ENCODE measurements around the gene BHLHE23.

Gene BHLHE23

DNA sequence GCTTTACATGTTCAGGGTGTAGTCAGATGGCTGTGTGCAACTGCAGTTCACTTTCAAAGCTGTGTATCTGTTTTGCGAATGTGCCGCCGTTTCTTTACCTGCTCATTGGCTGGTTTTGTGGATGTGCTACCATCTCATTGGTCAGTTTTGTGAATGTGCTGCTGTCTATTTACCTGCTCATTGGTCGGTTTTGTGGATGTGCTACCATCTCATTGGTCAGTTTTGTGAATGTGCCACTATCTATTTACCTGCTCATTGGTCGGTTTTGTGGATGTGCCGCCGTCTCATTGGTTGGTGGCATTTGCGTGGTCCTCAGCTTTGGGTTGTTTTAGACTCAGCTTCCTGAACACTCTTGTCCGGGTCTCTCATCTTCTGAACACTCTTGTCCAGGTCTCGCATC lies 40.5 kb upstream of the BHLHE23 start:
- no peaks in the 10 kb centered on the region for H3K36me3 ChIP-seq (ENCODE audit: control insufficient read depth in 4 of 4, insufficient read depth in 4 of 4, low read length in 3 of 4)
- no peak overlapping the region for H3K27ac ChIP-seq (ENCODE audit: insufficient read depth in 1 of 2, low read depth in 1 of 2, low read length in 2 of 2, poor library complexity in 1 of 2, severe bottlenecking in 2 of 2)
- no peak overlapping the region for H3K4me3 ChIP-seq (ENCODE audit: control insufficient read depth in 1 of 7, extremely low read depth in 1 of 7, insufficient read depth in 4 of 7, low read depth in 2 of 7, low read length in 6 of 7)
- CTCF ChIA-PET: interaction anchor here (0.6 kb wide), 1 partner anchor 8 kb away, joined by 3 read pairs; no protein-coding TSS in a partner anchor
- H3K9me3 ChIP-seq (ENCODE audit: control extremely low read depth in 1 of 5, control insufficient read depth in 4 of 5, insufficient read depth in 2 of 5, low read depth in 1 of 5, low read length in 4 of 5): peaks cover 0 to 13% (median 2%) of the 10 kb centered on the region in 5 experiments
- no peaks in the 10 kb centered on the region for H3K4me1 ChIP-seq (ENCODE audit: control extremely low read depth in 1 of 4, control insufficient read depth in 4 of 4, insufficient read depth in 4 of 4, low read length in 3 of 4)
- POLR2A ChIA-PET: no interaction called here
- H3K27me3 ChIP-seq (replicated peaks in 2 of 5; ENCODE audit: control insufficient read depth in 4 of 5, insufficient read depth in 5 of 5, low read length in 4 of 5): peaks cover 0 to 42% (median 8%) of the 10 kb centered on the region in 5 experiments
- peak in 1 of 3 donors; percentile 12 for DNase-seq
- over 99% methylated on average over 10 of the region's 10 CpGs for WGBS (ENCODE audit: insufficient coverage)

DNA sequence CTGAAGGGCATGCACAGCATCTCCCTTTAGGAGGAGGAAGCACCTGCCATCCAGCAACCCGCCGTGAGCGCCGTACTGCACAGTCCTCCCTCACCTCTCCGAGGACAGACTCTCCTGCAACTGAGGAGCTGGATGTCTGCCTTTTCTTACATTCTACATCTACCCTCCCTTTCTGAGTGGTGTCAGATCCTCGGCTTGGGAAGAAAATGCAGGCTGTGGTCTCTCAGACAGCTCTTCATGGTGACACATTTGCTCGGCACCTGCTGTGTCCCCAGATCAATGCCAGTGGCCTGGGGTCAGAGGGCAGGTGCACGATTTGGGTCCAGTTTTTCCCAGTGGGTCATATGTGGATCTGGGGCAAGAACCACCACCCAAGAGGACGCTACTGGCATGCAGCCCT lies 40.1 kb upstream of the BHLHE23 start:
- H3K27ac ChIP-seq (ENCODE audit: insufficient read depth in 1 of 2, low read depth in 1 of 2, low read length in 2 of 2, poor library complexity in 1 of 2, severe bottlenecking in 2 of 2): no peak overlapping the region
- no peaks in the 10 kb centered on the region for H3K36me3 ChIP-seq (ENCODE audit: control insufficient read depth in 4 of 4, insufficient read depth in 4 of 4, low read length in 3 of 4)
- H3K27me3 ChIP-seq (replicated peaks in 2 of 5; ENCODE audit: control insufficient read depth in 4 of 5, insufficient read depth in 5 of 5, low read length in 4 of 5): peaks cover 0 to 42% (median 4%) of the 10 kb centered on the region in 5 experiments
- no peak overlapping the region for H3K4me3 ChIP-seq (ENCODE audit: control insufficient read depth in 1 of 7, extremely low read depth in 1 of 7, insufficient read depth in 4 of 7, low read depth in 2 of 7, low read length in 6 of 7)
- CTCF ChIA-PET: interaction anchor here (0.6 kb wide), 1 partner anchor 9 kb away, joined by 3 read pairs; no protein-coding TSS in a partner anchor
- WGBS (ENCODE audit: insufficient coverage): 89% methylated on average over 8 of the region's 9 CpGs
- no peak for DNase-seq
- POLR2A ChIA-PET: no interaction called here
- H3K9me3 ChIP-seq (ENCODE audit: control extremely low read depth in 1 of 5, control insufficient read depth in 4 of 5, insufficient read depth in 2 of 5, low read depth in 1 of 5, low read length in 4 of 5): peaks cover 0 to 13% (median 2%) of the 10 kb centered on the region in 5 experiments
- H3K4me1 ChIP-seq (ENCODE audit: control extremely low read depth in 1 of 4, control insufficient read depth in 4 of 4, insufficient read depth in 4 of 4, low read length in 3 of 4): no peaks in the 10 kb centered on the region

DNA sequence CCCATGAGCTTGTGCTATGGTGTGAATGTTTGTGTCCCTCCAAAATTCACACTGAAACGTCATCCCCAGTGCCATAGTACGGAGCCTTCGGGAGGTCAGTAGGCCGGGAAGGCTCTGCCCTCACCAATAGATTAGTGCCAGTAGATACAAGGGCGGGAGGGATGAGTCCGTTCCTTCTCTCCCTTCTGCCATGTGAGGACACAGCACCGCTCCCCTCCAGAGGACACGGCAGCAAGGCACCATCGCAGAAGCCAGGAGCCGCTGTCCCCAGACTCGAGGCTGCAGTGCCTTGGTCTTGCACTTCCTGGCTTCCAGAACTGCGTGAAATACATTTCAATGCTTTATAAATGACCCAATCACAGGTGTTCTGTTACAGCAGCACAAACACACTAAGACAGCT lies 39.2 kb upstream of the BHLHE23 start:
- Histone ChIP-seq H3K27me3 (replicated peaks in 2 of 5; ENCODE audit: control insufficient read depth in 4 of 5, insufficient read depth in 5 of 5, low read length in 4 of 5) (peaks cover under 1 to 48% (median 10%) of the 10 kb centered on the region in 5 experiments), H3K36me3 (ENCODE audit: control insufficient read depth in 4 of 4, insufficient read depth in 4 of 4, low read length in 3 of 4) (no peaks in the 10 kb centered on the region), H3K4me3 (ENCODE audit: control insufficient read depth in 1 of 7, extremely low read depth in 1 of 7, insufficient read depth in 4 of 7, low read depth in 2 of 7, low read length in 6 of 7) (no peak overlapping the region), H3K27ac (ENCODE audit: insufficient read depth in 1 of 2, low read depth in 1 of 2, low read length in 2 of 2, poor library complexity in 1 of 2, severe bottlenecking in 2 of 2) (no peak overlapping the region), H3K4me1 (ENCODE audit: control extremely low read depth in 1 of 4, control insufficient read depth in 4 of 4, insufficient read depth in 4 of 4, low read length in 3 of 4) (no peaks in the 10 kb centered on the region), H3K9me3 (ENCODE audit: control extremely low read depth in 1 of 5, control insufficient read depth in 4 of 5, insufficient read depth in 2 of 5, low read depth in 1 of 5, low read length in 4 of 5) (peaks cover 0 to 13% (median 2%) of the 10 kb centered on the region in 5 experiments)
- WGBS (ENCODE audit: insufficient coverage): 90% methylated on average over 12 of the region's 12 CpGs
- CTCF ChIA-PET: no interaction called here
- POLR2A ChIA-PET: no interaction called here
- no peak for DNase-seq

DNA sequence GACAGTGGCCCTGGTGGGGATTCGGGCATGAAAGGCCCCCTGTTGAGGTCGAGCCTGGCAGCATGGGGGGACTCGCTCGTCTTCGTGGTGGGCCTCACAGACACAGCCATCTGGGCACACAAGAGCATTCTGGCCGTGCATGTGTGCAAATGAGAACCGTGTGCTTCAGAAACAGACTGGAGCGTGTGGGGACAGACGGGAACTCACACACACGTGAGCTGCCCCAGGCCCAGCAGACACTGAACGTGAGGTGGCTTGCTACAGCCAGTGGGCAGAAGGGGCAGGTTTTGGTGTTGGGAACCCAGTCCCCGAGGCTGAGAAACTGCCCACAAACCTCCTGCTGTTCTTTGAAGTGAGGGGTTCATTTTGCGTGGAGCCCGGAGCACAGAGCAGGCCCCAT lies 38.6 kb upstream of the BHLHE23 start:
- Histone ChIP-seq H3K27ac (ENCODE audit: insufficient read depth in 1 of 2, low read depth in 1 of 2, low read length in 2 of 2, poor library complexity in 1 of 2, severe bottlenecking in 2 of 2) (no peak overlapping the region), H3K36me3 (ENCODE audit: control insufficient read depth in 4 of 4, insufficient read depth in 4 of 4, low read length in 3 of 4) (no peaks in the 10 kb centered on the region), H3K4me1 (ENCODE audit: control extremely low read depth in 1 of 4, control insufficient read depth in 4 of 4, insufficient read depth in 4 of 4, low read length in 3 of 4) (no peaks in the 10 kb centered on the region), H3K4me3 (ENCODE audit: control insufficient read depth in 1 of 7, extremely low read depth in 1 of 7, insufficient read depth in 4 of 7, low read depth in 2 of 7, low read length in 6 of 7) (no peak overlapping the region), H3K27me3 (replicated peaks in 2 of 5; ENCODE audit: control insufficient read depth in 4 of 5, insufficient read depth in 5 of 5, low read length in 4 of 5) (peaks cover 4 to 54% (median 12%) of the 10 kb centered on the region in 5 experiments), H3K9me3 (ENCODE audit: control extremely low read depth in 1 of 5, control insufficient read depth in 4 of 5, insufficient read depth in 2 of 5, low read depth in 1 of 5, low read length in 4 of 5) (peaks cover 0 to 10% (median 3%) of the 10 kb centered on the region in 5 experiments)
- WGBS (ENCODE audit: insufficient coverage): 78% methylated on average over 14 of the region's 14 CpGs
- ChIA-PET CTCF (no interaction called here), POLR2A (no interaction called here)
- no peak for DNase-seq

DNA sequence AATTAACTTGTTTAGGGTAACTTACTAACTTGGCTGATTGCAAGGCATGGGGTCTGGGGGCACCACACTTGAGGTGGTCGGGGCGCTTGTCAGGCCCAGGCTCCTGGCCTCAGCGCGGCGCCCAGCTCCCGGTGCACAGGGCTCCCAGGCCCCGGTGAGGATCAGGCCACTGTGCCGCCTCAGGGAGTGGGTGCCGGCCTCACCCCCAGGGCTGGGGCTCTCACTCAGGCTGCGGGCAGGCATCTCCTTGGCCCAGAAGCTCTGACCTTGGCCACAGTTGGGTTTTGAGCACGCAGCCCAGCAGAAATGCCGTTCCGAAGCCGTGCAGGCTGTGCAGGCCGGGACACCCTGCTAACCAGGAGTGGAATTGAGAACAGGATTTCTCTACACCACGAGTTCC lies 37.8 kb upstream of the BHLHE23 start:
- Histone ChIP-seq H3K4me3 (ENCODE audit: control insufficient read depth in 1 of 7, extremely low read depth in 1 of 7, insufficient read depth in 4 of 7, low read depth in 2 of 7, low read length in 6 of 7) (no peak overlapping the region), H3K27ac (ENCODE audit: insufficient read depth in 1 of 2, low read depth in 1 of 2, low read length in 2 of 2, poor library complexity in 1 of 2, severe bottlenecking in 2 of 2) (no peak overlapping the region), H3K36me3 (ENCODE audit: control insufficient read depth in 4 of 4, insufficient read depth in 4 of 4, low read length in 3 of 4) (no peaks in the 10 kb centered on the region), H3K9me3 (ENCODE audit: control extremely low read depth in 1 of 5, control insufficient read depth in 4 of 5, insufficient read depth in 2 of 5, low read depth in 1 of 5, low read length in 4 of 5) (peaks cover 0 to 9% (median 6%) of the 10 kb centered on the region in 5 experiments), H3K4me1 (ENCODE audit: control extremely low read depth in 1 of 4, control insufficient read depth in 4 of 4, insufficient read depth in 4 of 4, low read length in 3 of 4) (no peaks in the 10 kb centered on the region), H3K27me3 (replicated peaks in 2 of 5; ENCODE audit: control insufficient read depth in 4 of 5, insufficient read depth in 5 of 5, low read length in 4 of 5) (peaks cover 4 to 61% (median 20%) of the 10 kb centered on the region in 5 experiments)
- POLR2A ChIA-PET: no interaction called here
- 93% methylated on average over 15 of the region's 16 CpGs for WGBS (ENCODE audit: insufficient coverage)
- no peak for DNase-seq
- CTCF ChIA-PET: no interaction called here

DNA sequence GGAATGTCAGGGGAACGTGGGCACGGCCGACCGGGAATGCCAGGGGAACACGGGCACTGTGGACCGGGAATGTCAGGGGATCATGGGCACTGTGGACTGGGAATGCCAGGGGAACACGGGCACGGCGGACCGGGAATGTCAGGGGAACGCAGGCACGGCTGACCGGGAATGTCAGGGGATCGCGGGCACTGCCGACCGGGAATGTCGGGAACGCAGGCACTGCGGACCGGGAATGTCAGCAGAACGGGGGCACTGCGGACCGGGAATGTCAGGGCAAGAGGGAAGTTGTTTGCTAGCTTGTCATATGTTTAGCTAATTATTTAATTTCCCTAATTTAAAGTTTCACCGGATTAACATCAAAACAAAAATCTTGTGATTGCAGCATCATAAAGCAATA lies 37.4 kb upstream of the BHLHE23 start:
- DNase-seq: peak in 1 of 3 donors; percentile 6
- H3K27me3 ChIP-seq (replicated peaks in 2 of 5; ENCODE audit: control insufficient read depth in 4 of 5, insufficient read depth in 5 of 5, low read length in 4 of 5): peaks cover 4 to 66% (median 20%) of the 10 kb centered on the region in 5 experiments
- H3K27ac ChIP-seq (ENCODE audit: insufficient read depth in 1 of 2, low read depth in 1 of 2, low read length in 2 of 2, poor library complexity in 1 of 2, severe bottlenecking in 2 of 2): no peak overlapping the region
- no peaks in the 10 kb centered on the region for H3K36me3 ChIP-seq (ENCODE audit: control insufficient read depth in 4 of 4, insufficient read depth in 4 of 4, low read length in 3 of 4)
- ChIA-PET POLR2A (no interaction called here), CTCF (no interaction called here)
- H3K9me3 ChIP-seq (ENCODE audit: control extremely low read depth in 1 of 5, control insufficient read depth in 4 of 5, insufficient read depth in 2 of 5, low read depth in 1 of 5, low read length in 4 of 5): peaks cover 0 to 9% (median 6%) of the 10 kb centered on the region in 5 experiments
- no peak overlapping the region for H3K4me3 ChIP-seq (ENCODE audit: control insufficient read depth in 1 of 7, extremely low read depth in 1 of 7, insufficient read depth in 4 of 7, low read depth in 2 of 7, low read length in 6 of 7)
- WGBS (ENCODE audit: insufficient coverage): 90% methylated on average over 12 of the region's 25 CpGs
- H3K4me1 ChIP-seq (ENCODE audit: control extremely low read depth in 1 of 4, control insufficient read depth in 4 of 4, insufficient read depth in 4 of 4, low read length in 3 of 4): no peaks in the 10 kb centered on the region

DNA sequence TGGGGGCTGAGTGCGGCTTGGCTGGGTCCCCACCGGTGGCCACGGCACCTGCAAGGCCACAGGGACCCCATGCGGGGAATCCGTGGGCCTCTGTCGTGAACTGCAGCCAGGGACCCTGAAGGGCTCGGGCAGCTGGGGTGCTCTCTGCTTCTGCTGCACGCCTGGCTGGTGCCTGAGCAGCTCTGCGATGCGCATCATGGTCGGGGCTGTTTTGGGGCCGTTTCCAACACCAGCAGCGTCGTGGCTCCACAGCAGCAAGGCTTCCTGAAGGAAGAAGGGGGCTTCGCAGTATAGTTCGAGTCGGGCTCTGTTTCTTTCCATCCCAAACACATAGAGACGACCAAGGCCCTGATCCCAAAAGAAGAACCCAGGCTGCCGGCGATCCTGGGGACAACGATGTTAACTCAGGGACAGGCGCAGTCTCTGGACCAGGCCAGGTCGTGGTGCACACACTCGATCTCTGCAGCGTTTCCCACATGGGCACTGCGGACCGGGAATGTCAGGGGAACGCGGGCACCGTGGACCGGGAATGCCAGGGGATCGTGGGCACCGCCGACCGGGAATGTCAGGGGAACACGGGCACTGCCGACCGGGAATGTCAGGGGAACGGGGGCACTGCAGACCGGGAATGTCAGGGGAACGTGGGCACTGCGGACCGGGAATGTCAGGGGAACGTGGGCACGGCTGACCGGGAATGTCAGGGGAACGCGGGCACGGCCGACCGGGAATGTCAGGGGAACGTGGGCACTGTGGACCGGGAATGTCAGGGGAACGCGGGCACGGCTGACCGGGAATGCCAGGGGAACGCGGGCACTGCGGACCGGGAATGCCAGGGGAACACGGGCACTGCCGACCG lies 36.8 kb upstream of the BHLHE23 start:
- H3K9me3 ChIP-seq (ENCODE audit: control extremely low read depth in 1 of 5, control insufficient read depth in 4 of 5, insufficient read depth in 2 of 5, low read depth in 1 of 5, low read length in 4 of 5): peaks cover 0 to 7% (median 6%) of the 10 kb centered on the region in 5 experiments
- no peaks in the 10 kb centered on the region for H3K4me1 ChIP-seq (ENCODE audit: control extremely low read depth in 1 of 4, control insufficient read depth in 4 of 4, insufficient read depth in 4 of 4, low read length in 3 of 4)
- H3K36me3 ChIP-seq (ENCODE audit: control insufficient read depth in 4 of 4, insufficient read depth in 4 of 4, low read length in 3 of 4): no peaks in the 10 kb centered on the region
- POLR2A ChIA-PET: no interaction called here
- peak in 2 of 3 donors; percentile 17 to 41 for DNase-seq
- H3K27ac ChIP-seq (ENCODE audit: insufficient read depth in 1 of 2, low read depth in 1 of 2, low read length in 2 of 2, poor library complexity in 1 of 2, severe bottlenecking in 2 of 2): no peak overlapping the region
- CTCF ChIA-PET: no interaction called here
- H3K4me3 ChIP-seq (ENCODE audit: control insufficient read depth in 1 of 7, extremely low read depth in 1 of 7, insufficient read depth in 4 of 7, low read depth in 2 of 7, low read length in 6 of 7): no peak overlapping the region
- peaks cover 4 to 67% (median 20%) of the 10 kb centered on the region in 5 experiments for H3K27me3 ChIP-seq (replicated peaks in 2 of 5; ENCODE audit: control insufficient read depth in 4 of 5, insufficient read depth in 5 of 5, low read length in 4 of 5)
- 93% methylated on average over 59 of the region's 64 CpGs for WGBS (ENCODE audit: insufficient coverage)
